GM19043 (cell line): ENCODE results near the gene AGK.

Source experiments
- ATAC-seq: cut with Tn5 transposase; IDR thresholded peaks from one replicate; pipeline ENCODE4 v1.9.1; 2021; ENCODE audit warnings: low read depth; ENCODE audit not compliant: unreplicated experiment

The AGK gene

DNA sequence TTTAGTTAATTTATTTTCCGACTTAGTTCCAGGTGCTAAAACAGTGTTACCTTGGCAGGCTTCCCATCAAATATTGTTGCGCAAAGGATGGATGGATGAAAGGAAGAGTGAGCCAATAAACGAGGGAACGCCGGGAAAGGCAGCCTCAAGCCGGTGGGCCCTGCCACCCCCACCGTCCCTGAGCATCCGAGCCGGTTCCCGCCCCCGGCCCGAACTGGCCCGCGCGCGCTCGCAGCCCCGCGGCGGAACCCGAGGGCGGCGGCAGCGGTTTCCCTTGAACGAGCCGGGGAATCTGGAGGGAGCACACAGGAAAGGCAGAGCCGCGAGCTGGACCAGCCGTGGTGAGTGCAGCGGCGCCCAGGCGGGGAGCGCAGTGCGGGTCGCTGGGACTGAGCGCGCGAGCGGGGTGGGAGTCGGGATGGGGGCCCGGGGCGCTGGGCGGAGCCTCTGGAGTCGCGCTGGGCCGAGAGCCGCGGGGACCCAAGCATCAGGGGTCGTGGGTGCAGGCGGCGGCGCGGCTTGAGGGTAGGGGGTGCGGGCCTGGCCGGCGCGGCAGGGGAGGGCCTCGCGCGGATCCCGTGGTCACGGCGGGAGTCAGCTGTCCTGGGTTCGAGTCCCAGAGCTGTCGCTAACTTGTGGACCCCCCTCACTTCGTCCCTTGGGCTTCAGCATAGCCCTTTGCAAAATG is at the start of gene AGK:
TSS of gene AGK (plus strand) at position 317 of the 688 bp plus-strand sequence. CDS start 4,057 bp downstream, outside the sequence.
- ATAC-seq = peak; percentile 89

DNA sequence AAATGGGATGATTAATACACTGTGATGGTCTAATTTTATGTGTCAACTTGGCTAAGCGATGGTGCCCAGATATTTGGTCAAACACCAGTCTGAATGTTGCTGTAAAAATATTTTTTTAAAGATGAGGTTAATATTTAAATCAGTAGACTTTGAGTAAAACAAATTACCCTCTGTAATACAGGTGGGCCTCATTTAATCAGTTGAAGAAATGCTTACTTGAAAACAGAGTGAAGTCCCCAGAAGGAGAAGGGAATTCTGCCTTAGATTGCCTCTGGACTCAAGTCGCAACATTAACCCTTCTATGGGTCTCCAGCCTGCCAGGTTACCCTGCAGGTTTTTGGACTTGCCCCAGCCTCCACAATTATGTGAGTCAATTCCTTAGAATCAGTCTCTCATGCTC is 49.8 kb upstream of the AGK start:
- ATAC-seq = no peak

DNA sequence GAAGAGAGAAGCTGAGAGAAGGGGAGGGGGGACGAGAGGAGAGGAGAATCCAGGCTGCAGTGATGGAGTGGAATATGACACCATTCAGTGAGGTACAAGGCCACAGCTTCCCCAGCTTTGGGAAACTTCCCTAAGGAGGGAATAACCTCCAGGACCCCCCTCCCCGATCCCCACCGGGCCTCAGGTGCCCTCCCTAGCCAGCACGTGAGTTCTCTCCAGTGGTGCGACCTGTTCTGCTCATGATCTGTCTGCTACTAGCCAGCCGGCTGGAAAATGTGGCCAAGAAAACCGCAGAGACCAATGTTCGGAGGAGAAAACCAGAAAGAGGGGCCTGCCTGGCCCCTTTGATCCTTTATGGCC is 39.9 kb upstream of the AGK start:
- no peak for ATAC-seq

GRCh38 chr7:141511676-141512396 is 39.4 kb upstream of the AGK start:
- ATAC-seq = no peak

- no peak for ATAC-seq
Measured at GRCh38 chr7:141512597-141512996, 38.6 kb upstream of the AGK start.

DNA sequence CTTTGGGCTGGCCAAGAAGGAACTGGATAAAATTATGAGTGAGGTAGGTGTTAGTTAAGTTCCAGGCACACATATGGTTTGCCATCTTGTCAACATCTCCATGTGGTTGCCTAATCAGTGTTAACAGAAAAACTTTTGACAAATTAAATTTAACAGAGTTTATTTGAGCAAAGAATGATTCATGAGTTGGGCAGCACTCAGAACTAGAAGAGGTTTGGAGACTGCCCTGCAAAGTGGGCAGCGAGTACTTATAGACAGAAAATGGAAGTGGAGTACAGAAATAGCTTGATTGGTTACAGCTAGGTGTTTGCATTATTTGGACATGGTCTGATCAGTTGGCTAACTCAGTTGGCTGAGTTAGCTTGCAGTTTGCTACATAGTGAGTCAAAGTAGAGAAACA is 37.5 kb upstream of the AGK start:
- no peak for ATAC-seq

DNA sequence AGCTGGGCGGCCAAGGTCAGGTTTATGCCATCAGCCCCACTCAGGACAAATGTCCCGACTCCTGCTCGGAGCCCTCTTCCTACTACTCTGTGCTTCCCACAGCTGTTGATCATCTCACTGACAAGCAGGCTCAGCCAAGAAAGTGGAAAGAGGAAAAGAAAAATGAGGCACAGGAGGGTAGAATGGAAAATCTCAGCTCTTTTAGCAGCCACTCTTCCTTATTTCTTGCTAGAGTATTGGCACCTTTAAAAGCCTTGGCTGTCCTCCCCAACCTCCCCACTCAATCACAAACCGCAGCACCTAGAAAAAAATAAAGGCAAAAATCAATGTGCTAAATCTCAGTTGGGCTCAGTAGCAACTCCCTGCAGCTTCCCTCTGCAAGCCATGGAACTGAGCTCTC is 35.3 kb upstream of the AGK start:
- ATAC-seq = no peak

GRCh38 chr7:141519623-141520022 is 31.6 kb upstream of the AGK start:
- ATAC-seq = no peak

GRCh38 chr7:141522657-141523342 is 28.4 kb upstream of the AGK start:
- no peak for ATAC-seq

GRCh38 chr7:141525973-141526514 is 25.2 kb upstream of the AGK start:
- ATAC-seq = no peak

GRCh38 chr7:141527076-141527475 is 24.1 kb upstream of the AGK start:
- ATAC-seq = no peak

GRCh38 chr7:141528399-141528798 is 22.8 kb upstream of the AGK start:
- ATAC-seq = no peak

DNA sequence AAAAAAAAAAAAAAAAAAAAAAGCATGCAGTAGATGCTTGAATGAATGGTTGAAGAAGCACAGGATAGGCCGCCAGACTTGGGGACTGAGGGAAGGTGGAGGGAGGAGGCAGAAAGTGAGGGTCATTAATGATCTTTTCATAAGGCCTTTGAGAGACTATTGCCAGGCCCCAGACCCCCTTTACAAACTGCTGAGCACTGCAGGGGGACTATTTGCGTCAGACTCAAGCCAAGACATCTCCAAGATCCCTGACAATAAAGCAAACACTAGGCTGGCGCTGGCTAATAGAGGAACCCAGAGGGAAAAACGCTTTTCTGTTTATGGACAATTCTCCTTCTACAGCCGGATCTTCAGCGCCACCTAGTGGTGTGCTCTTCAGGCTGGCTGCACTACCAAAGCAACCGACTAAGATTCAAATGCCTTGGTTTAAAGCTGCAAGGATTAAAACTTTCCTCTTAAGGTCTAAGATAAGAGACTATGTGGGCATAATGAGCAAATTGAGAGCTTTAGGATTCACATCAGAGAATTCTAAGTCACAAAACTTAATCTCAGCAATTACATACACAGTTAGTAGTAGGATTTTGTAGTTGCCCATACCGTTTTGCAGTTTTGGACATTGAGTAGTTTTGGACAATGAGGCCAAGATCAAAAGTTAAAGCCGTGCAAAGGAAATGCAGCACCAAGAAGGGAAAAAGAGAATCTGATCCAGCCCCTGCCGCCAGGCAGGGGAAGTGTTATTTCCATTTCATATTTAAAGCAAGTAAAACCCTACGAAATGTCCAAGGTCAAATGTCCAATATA is 17.9 kb upstream of the AGK start:
- ATAC-seq = peak; percentile 61

GRCh38 chr7:141534757-141535737 is 16.2 kb upstream of the AGK start:
- ATAC-seq = no peak

DNA sequence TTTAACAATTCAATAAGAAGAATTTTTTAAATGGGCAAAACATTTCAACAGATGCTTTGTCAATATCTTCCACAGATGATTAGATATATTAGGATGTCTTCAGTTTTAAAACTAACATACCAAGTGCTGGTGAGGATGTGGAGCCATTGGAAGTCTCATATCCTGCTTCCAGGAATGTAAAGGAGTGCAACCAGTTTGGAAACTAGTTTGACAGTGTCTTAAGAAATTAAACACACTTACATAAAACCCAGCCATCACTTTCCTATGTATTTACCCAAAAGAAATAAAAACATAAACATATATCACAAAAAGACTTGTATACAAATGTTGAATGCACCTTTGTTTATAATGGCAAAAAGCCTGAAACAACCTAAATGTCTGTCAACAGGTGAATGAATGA is 13.3 kb upstream of the AGK start:
- ATAC-seq = no peak

GRCh38 chr7:141541375-141541774 is 9.8 kb upstream of the AGK start:
- no peak for ATAC-seq

DNA sequence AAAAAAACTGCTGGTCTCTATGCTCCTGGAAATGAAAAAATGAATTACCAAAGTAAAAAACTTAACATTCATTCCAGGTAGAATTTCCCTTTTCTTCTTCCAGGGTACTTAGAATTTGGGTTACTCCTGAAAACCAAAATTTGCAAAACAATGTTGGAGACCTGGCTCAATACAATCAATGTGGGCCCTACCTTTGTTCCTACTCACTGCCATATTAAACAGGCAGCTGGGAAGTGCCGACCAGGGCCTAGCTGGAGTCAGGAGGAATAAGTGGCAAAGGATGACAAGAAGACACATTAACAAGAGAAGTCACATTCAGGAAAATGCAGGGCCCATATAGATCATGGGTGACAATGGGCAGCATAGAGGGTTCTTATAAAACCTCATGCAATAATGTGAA is 6.4 kb upstream of the AGK start:
- ATAC-seq = no peak

DNA sequence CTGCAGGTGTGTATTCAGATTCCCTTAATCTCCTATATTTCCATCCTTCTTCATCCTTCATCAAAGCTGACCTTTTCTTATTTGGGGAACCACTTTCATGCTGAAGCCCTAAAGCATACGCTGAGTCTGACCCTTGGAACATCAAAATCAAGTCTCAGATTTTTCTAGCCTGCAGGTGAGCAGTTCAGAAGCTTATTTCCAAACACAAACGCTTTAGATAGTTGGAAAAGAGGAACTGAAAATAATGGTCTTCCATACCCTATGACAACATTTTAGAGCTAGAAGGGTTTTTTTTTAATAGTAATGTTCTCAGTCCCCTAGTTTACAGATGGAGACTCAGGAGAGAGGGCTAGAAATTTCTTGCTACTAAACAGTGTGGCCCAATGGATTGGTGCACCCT is 1.6 kb upstream of the AGK start:
- no peak for ATAC-seq

DNA sequence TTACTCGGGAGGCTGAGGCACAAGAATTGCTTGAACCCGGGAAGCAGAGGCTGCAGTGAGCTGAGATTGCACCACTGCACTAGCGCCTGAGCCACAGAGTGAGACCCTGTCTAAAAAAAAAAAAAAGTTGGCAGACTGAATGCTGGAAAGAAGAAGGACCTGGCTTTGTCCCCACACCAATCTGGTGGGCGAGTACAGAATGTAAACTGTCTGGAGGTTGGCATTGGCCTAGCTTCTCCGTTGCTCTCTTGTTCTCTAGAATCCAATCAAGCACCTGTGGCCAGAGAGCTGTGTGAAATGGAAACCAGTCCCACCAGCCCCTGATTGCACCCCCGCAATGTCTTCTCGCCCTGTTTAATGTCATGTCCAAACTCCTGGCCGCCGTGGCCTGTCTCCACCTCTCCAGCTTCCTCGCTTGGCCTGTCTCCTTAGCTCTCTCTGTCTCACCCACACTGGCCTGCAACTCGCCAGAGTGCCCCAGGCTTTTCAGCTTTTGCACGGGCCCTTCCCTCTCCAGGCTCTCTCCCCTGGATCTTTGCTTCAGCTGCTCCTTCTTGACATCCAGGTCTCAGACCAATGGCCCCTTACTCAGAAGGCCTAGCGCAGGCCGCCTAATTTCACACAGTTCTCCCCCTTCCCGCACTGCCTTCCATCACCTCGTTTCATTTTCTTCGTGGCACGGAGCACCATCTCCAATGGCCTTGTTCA is 670 bp upstream of the AGK start:
- ATAC-seq = no peak
